Activated CD8-positive, alpha-beta memory T cell treated with anti-CD3 and anti-CD28 coated beads for 36 hours (primary cell): ENCODE results near the gene CRB2. TPM values are rescaled to one million over a fixed set of nuclear protein-coding genes. Genes with fewer than 3 reads are reported as not detected.

Experiments
- CTCF ChIA-PET: fragments of 350-600 bp; sonication (Branson Sonifier 250); formaldehyde crosslinking; loops from one replicate; lab custom pipeline; 2021; ENCODE audit warnings: antibody characterized with exemption; lab: Charles Lee
- POLR2A ChIA-PET: fragments of 350-600 bp; sonication (Branson Sonifier 250); formaldehyde crosslinking; loops from one replicate; lab custom pipeline; 2021; ENCODE audit warnings: antibody characterized with exemption; lab: Charles Lee
- total RNA-seq, 2 experiments: library from RNA; stranded (reverse); gene quantifications; one replicate each; pipeline ENCODE4 v1.2.3, GENCODE V29; 2021

The CRB2 gene
- not detected for total RNA-seq

DNA sequence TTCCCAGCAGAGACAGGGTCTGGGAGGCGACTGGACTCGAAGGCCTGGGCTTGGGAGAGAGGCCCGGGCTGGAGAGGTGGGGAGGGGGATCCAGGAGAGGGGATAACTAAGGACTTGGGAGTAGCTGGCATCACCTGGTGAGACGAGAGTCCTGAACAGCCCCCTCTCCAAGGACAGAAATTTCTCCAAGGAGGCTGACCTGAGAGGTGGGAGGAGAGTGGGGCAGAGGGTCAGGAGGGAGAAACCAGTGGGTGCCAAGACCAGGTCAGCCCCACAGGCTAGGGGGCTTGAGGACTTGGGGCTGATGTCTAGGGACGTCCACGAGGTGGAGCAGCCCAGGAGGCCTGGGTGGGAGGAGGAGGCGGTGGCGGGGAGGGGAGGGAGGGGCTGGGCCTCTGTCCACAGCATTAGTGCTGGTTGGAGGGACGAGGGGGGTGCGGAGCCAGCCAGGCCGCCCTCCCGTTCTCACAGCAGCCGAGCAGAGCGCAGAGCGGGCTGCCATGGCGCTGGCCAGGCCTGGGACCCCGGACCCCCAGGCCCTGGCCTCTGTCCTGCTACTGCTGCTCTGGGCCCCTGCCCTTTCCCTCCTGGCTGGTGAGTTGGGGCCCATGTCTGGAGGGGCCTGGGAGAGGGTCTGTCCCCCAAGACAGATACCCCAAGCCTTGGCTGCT lies at the start of gene CRB2:
TSS of gene CRB2 (plus strand) at position 437 of the 671 bp plus-strand sequence. CDS start at position 501, 64 bp downstream.
- ChIA-PET POLR2A (no interaction called here), CTCF (interaction anchor here (1.1 kb wide), 1 partner anchor 131 kb away, joined by 3 read pairs; no protein-coding TSS in a partner anchor)

GRCh38 chr9:123309611-123310010 lies 46.4 kb upstream of the CRB2 start:
- CTCF ChIA-PET = interaction anchor here (0.6 kb wide), 1 partner anchor 15 kb away, joined by 3 read pairs; no protein-coding TSS in a partner anchor
- POLR2A ChIA-PET = no interaction called here

DNA sequence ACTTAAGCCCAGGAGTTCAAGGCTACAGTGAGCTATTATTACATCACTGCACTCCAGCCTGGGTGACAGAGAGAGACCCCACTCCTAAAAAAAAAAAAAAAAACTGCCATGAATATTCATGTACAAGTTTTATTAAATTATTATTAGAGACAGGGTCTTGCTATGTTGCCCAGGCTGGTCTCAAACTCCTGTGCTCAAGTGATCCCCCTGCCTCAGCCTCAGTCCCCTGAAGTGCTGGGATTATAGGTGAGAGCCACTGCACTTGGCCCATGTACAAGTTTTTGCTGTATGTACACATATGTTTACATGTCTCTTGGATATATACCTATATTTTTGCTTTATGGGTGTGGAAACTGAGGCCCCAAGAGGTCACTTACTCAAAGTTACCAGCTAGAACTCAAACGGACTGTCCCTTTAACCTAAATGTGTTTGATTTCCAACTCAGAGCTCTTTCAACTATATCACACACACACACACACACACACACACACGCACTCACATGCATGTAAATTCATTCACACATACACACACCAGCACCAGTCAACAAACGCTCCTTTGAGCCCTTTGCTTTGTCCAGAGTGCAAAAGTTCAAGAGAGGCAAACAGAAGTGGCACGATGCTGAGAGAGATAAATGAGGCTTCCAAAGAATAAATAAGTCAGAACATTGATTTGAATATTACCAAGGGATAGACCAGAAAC lies 45.3 kb upstream of the CRB2 start:
- CTCF ChIA-PET = interaction anchor here (0.7 kb wide), 1 partner anchor 107 kb away, joined by 3 read pairs; no protein-coding TSS in a partner anchor
- POLR2A ChIA-PET = no interaction called here

- POLR2A ChIA-PET = no interaction called here
- CTCF ChIA-PET = no interaction called here
Observed at GRCh38 chr9:123311250-123311752, 44.7 kb upstream of the CRB2 start.

GRCh38 chr9:123312306-123312877 lies 43.6 kb upstream of the CRB2 start:
- ChIA-PET POLR2A (interaction anchor here (0.7 kb wide), 1 partner anchor 135 kb away, joined by 3 read pairs; no protein-coding TSS in a partner anchor), CTCF (interaction anchor here (0.6 kb wide), 1 partner anchor 40 kb away, joined by 4 read pairs; no protein-coding TSS in a partner anchor)

- POLR2A ChIA-PET = no interaction called here
Observed at GRCh38 chr9:123314617-123315016, 41.4 kb upstream of the CRB2 start.

GRCh38 chr9:123315635-123316034 lies 40.4 kb upstream of the CRB2 start:
- POLR2A ChIA-PET = no interaction called here

More at GRCh38 chr9:123314617-123315016, 41.4 kb upstream of the CRB2 start:
- CTCF ChIA-PET = no interaction called here

GRCh38 chr9:123316053-123316718 lies 39.8 kb upstream of the CRB2 start:
- ChIA-PET CTCF (no interaction called here), POLR2A (no interaction called here)

More at GRCh38 chr9:123315635-123316034, 40.4 kb upstream of the CRB2 start:
- CTCF ChIA-PET = no interaction called here

DNA sequence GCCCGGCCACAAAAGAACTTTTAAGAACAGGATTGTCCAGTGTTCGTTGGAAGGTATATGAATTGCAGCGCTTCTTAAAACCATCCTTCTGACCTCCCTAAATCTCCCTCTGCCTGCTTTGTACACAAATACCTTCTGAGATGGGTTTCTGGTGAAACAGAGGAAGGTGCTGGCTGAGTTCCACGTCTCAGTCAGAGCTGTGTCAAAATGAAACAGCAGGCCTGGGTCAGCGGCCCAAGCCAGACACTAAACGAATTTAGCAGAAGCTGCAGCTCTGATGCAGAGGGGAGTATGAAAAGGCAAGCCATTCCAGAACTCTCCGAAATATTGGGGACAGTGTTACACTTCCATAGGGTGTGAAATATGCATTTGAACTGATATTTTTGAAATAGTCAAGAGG lies 37.8 kb upstream of the CRB2 start:
- ChIA-PET POLR2A (interaction anchor here (0.5 kb wide), 1 partner anchor 320 kb away, joined by 4 read pairs; no protein-coding TSS in a partner anchor), CTCF (interaction anchor here (1.4 kb wide), 1 partner anchor 31 kb away, joined by 3 read pairs; no protein-coding TSS in a partner anchor)

GRCh38 chr9:123318961-123319421 lies 37.0 kb upstream of the CRB2 start:
- CTCF ChIA-PET = interaction anchor here (1.3 to 1.4 kb wide), 2 partner anchors 30 to 94 kb away, joined by 3 read pairs; no protein-coding TSS in a partner anchor

DNA sequence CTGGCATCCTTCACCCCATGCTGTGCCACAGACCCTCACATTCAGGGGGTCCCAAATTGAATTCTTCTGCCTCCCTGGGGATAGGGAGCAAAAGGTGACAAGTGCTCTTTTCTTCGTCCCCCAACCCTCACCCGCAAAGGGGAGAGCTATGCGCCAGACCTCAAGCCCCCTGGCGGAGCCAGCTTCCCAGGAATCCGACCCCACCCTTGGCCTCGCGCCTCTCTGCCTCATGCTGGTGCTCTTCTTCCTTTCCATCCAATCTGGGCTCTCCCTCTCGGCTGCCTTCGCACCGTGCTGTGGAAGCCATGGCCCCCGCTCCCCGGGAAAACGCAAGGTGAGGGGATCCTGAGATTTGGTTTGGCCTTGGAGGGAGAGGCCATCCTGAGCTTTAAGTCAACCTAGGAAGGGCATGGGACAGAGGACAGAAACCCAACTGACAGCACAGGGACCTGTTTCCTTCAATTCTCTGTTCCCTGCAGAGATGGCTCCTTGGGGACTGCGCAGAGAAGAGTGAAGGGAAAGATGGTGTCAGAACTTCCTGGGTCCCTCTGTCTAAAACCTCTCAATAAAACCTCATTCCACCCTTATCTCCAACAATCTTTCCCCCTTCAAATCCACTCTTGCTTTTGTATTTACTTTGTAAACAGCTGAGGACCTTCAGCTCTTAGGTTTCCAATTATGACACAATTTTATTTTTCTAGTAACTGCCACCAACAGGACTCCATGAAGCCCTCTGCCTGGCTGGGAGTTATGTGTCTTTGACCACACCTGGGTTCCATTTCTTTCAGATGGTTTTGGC lies 36.3 kb upstream of the CRB2 start:
- CTCF ChIA-PET = interaction anchor here (1.3 kb wide), 1 partner anchor 94 kb away, joined by 3 read pairs; no protein-coding TSS in a partner anchor
- POLR2A ChIA-PET = no interaction called here

More at GRCh38 chr9:123318961-123319421, 37.0 kb upstream of the CRB2 start:
- POLR2A ChIA-PET = interaction anchor here (0.5 kb wide), 1 partner anchor 319 kb away, joined by 4 read pairs; no protein-coding TSS in a partner anchor

GRCh38 chr9:123320814-123321213 lies 35.2 kb upstream of the CRB2 start:
- ChIA-PET CTCF (no interaction called here), POLR2A (no interaction called here)

GRCh38 chr9:123321616-123322272 lies 34.3 kb upstream of the CRB2 start:
- CTCF ChIA-PET = interaction anchor here (1.4 kb wide), 1 partner anchor 18 kb away, joined by 3 read pairs; no protein-coding TSS in a partner anchor
- POLR2A ChIA-PET = no interaction called here

- ChIA-PET POLR2A (interaction anchor here (0.6 to 1.0 kb wide), 2 partner anchors 15 to 17 kb away, joined by 9 to 12 read pairs; no protein-coding TSS in a partner anchor), CTCF (interaction anchor here (1.0 to 1.4 kb wide), 2 partner anchors 17 to 18 kb away, joined by 3 to 4 read pairs; no protein-coding TSS in a partner anchor)
Observed at GRCh38 chr9:123322273-123323195, 33.5 kb upstream of the CRB2 start.

GRCh38 chr9:123323196-123324013 lies 32.6 kb upstream of the CRB2 start:
- CTCF ChIA-PET = interaction anchor here (1.0 to 1.1 kb wide), 2 partner anchors 11 to 19 kb away, joined by 3 to 4 read pairs; no protein-coding TSS in a partner anchor

More at GRCh38 chr9:123323196-123324013, 32.6 kb upstream of the CRB2 start:
- POLR2A ChIA-PET = interaction anchor here (1.0 kb wide), 1 partner anchor 16 kb away, joined by 12 read pairs; no protein-coding TSS in a partner anchor
